HG03571 (cell line): ENCODE data around the gene PPP1R3E.

Experiments
- ATAC-seq: cut with Tn5 transposase; IDR thresholded peaks from one replicate; pipeline ENCODE4 v1.9.1; 2021; ENCODE audit not compliant: unreplicated experiment

PPP1R3E gene

GRCh38 chr14:23249824-23250223 lies 52.8 kb downstream of the PPP1R3E start:
- no peak for ATAC-seq

GRCh38 chr14:23248601-23249000 lies 54.1 kb downstream of the PPP1R3E start:
- no peak for ATAC-seq
